Cardiac fibroblast (primary cell): ENCODE results near the gene LRP2.

ENCODE experiments used
- DNase-seq, 2 donors: peaks; one replicate each; pipeline versions ENCODE4 v3.0.0 to v3.0.0-alpha.2; 2010; ENCODE audit warnings: low read depth in 2 of 2
- H3K4me3 ChIP-seq, 2 donors: replicated peaks in 1 of 2; 1 replicate in 1 of 2; 2 replicates in 1 of 2; pipeline ENCODE4 v1.5.1; 2011; ENCODE audit warnings: low read depth in 2 of 2, low read length in 2 of 2, mild to moderate bottlenecking in 2 of 2, moderate library complexity in 1 of 2
- TF ChIP-seq, protein P1 (sequence below): IDR thresholded peaks from one replicate; pipeline ENCODE4 v1.5.1; 2011; ENCODE audit warnings: low read depth, mild to moderate bottlenecking, low read length, inconsistent platforms

The LRP2 gene

DNA sequence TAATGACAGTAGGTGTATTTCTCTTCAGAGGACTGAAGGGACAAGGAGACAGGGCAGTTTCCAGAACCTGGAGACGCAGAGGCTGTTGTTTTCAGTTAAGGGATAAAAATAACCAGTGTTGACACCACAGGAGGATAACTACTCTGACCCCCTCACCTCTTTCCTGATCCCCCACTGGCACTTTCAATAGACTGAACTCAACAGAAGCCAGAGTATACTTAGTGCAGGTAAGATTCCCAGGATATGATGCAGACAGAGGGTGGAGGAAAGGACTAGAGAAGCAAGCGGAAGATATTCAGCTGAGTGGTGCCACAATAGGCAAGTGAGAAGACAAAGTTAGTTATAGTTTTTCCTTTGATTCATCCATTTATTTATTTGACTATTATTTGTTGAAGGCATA is 273.2 kb downstream of the LRP2 start:
- H3K4me3 ChIP-seq = no peak overlapping the region
- no peak for DNase-seq
- TF ChIP-seq, protein P1, sequence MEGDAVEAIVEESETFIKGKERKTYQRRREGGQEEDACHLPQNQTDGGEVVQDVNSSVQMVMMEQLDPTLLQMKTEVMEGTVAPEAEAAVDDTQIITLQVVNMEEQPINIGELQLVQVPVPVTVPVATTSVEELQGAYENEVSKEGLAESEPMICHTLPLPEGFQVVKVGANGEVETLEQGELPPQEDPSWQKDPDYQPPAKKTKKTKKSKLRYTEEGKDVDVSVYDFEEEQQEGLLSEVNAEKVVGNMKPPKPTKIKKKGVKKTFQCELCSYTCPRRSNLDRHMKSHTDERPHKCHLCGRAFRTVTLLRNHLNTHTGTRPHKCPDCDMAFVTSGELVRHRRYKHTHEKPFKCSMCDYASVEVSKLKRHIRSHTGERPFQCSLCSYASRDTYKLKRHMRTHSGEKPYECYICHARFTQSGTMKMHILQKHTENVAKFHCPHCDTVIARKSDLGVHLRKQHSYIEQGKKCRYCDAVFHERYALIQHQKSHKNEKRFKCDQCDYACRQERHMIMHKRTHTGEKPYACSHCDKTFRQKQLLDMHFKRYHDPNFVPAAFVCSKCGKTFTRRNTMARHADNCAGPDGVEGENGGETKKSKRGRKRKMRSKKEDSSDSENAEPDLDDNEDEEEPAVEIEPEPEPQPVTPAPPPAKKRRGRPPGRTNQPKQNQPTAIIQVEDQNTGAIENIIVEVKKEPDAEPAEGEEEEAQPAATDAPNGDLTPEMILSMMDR = no peak

GRCh38 chr2:169087757-169088379 is 274.5 kb downstream of the LRP2 start:
- no peak for DNase-seq
- no peak overlapping the region for H3K4me3 ChIP-seq
- TF ChIP-seq, protein P1 = no peak

DNA sequence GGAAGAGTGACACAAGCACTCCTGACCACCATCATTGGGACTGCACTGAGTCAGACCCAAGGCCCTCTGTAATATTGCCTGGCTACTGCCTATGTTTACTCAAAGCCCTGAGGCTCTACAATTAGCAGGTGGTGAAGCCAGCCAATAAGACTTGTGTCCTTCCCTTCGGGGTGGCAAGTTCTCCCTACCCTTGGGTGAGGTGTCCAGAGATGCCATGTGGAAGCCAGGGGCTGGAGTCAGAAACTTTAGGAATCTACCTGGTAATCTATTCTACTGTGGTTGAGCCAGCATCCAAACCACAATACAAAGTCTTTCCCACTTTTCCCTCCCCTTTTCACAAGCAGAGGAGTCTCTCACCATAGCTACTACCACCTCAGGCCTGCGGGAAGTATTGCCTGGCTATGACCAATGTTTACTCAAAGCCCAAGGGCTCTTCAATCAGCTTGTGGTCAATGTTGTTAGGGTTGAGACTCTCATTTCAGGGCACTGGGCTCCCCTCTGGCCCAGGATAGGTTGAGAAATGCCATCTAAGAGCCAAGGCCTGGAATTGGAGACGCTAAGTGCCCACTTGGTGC is 275.4 kb downstream of the LRP2 start:
- TF ChIP-seq, protein P1 = no peak
- DNase-seq = no peak
- no peak overlapping the region for H3K4me3 ChIP-seq

DNA sequence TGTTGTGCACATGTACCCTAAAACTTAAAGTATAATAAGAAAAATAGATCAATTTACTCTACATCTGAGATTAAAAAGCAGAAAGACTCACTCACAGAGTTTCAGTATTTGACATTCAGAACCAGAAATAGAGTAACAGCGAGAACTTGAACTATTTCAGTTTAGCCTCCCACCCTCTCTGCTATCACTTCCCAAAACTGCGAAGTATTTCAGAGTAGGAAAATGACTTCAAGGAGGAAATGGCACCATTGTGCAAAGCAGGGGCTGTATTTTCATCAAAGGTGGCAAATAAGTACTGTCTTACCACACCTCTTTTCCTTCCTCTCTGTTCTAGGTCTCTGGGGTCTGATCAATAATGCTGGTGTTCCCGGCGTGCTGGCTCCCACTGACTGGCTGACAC is 279.3 kb downstream of the LRP2 start:
- DNase-seq = no peak
- TF ChIP-seq, protein P1 = no peak
- H3K4me3 ChIP-seq = peak overlapping the region in 1 of 2 donors; percentile 15

DNA sequence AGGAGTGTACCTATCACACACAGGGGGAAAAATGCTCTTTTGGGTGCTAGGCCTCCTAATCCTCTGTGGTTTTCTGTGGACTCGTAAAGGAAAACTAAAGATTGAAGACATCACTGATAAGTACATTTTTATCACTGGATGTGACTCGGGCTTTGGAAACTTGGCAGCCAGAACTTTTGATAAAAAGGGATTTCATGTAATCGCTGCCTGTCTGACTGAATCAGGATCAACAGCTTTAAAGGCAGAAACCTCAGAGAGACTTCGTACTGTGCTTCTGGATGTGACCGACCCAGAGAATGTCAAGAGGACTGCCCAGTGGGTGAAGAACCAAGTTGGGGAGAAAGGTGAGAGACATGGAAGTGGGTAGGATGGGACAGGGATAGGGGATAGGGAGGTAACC is 280.8 kb downstream of the LRP2 start:
- DNase-seq = peak in 1 of 2 donors; percentile 58
- TF ChIP-seq, protein P1 = no peak

DNA sequence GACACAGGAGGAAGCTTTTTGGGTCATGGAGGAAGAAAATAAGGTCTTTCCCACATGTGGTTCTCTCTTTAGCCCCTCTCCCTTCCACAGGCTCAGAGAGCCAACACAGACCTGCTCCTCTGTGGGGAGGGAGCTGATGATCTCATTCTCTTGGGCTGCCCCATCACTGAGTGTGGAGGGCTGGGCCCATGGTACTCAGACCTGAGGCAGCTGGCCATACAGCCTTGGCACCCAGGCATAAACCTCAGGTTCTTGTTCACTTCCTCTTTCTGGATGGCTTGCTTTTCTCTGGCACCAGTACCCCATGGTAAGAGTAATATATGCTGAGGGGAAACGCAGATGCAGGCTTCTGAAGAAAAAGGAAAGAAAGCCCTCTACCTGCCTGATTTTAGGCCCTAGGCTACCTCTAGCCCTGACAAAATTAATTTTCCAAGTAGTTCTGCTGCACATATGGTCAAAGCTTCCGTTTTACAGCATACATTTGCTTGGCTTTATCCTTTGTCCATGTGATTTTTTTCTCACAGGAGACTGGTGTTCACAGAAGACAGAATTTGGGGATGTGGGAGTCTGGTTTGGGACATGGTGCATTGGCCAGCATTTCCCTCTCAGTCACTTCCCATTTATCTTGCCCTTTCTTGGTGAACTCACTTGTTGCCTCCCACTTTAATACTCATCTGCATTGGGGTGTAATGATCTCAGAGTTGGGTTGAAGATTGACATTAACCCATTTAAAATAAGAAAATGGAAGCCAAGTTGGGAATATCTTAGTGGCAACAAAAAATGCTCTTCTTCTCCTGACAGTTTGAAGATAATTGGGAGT is 281.9 kb downstream of the LRP2 start:
- H3K4me3 ChIP-seq = no peak overlapping the region
- TF ChIP-seq, protein P1 = no peak

More for the DNA sequence above, 280.8 kb downstream of the LRP2 start:
- peak overlapping the region in 1 of 2 donors; percentile 22 for H3K4me3 ChIP-seq

More for the DNA sequence above, 281.9 kb downstream of the LRP2 start:
- DNase-seq = no peak
